ENCODE data around the gene TAGLN. TPM values are rescaled to one million over a fixed set of nuclear protein-coding genes. Genes with fewer than 3 reads are reported as not detected.
A peak's percentile ranks its signal among the peaks of the same experiment; 100 is the strongest.

The TAGLN gene
- total and polyA plus RNA-seq, 2 donors (not counting 1 experiment from before 2014, with no cell fraction given) = 824 to 4,435 TPM

GRCh38 chr11:117229931-117230285 lies 30.7 kb downstream of the TAGLN start:
- H3K79me2 ChIP-seq (ENCODE audit: control insufficient read depth, insufficient read depth, low read length) = peaks cover 35% of the 10 kb centered on the region
- TF ChIP-seq CTCF (conservative IDR thresholded peaks at IDR 0.05 in 1 of 2, IDR thresholded peaks at IDR 0.05 in 1 of 2; ENCODE audit: low read depth in 1 of 2, low read length in 2 of 2) (no peak), EZH2 (IDR thresholded peaks at IDR 0.05; ENCODE audit: low read length, missing control alignments) (no peak)
- no peaks in the 10 kb centered on the region for H3K27me3 ChIP-seq (ENCODE audit: control insufficient read depth, insufficient read depth, low read length)
- H3K4me2 ChIP-seq (ENCODE audit: extremely low read depth, insufficient read depth, low read length) = no peak overlapping the region
- H4K20me1 ChIP-seq (ENCODE audit: control insufficient read depth, extremely low read depth, insufficient read depth, low read length) = no peaks in the 10 kb centered on the region
- H3K27ac ChIP-seq (ENCODE audit: insufficient read depth, low read length) = peak overlapping the region; percentile 13
- peaks cover 2% of the 10 kb centered on the region for H3K4me1 ChIP-seq (ENCODE audit: control insufficient read depth, extremely low read depth, insufficient read depth, low read length)
- H3K9me3 ChIP-seq (ENCODE audit: control insufficient read depth, insufficient read depth, low read depth, low read length) = no peaks in the 10 kb centered on the region
- H3K9ac ChIP-seq (ENCODE audit: insufficient read depth, low read length) = no peak overlapping the region
- peak overlapping the region in 1 of 4 experiments; percentile 99 for H3K4me3 ChIP-seq (replicated peaks in 1 of 4; ENCODE audit: control extremely low read depth in 1 of 4, insufficient read depth in 1 of 4, low read depth in 3 of 4, low read length in 4 of 4)
- H3K36me3 ChIP-seq (ENCODE audit: control insufficient read depth, insufficient read depth, low read length) = peaks cover 19% of the 10 kb centered on the region
- DNase-seq (ENCODE audit: low read depth in 2 of 2) = no peak
- H2AFZ ChIP-seq (ENCODE audit: low read length) = no peak overlapping the region

GRCh38 chr11:117230286-117230961 lies 31.3 kb downstream of the TAGLN start:
- peaks cover 16% of the 10 kb centered on the region for H3K36me3 ChIP-seq (ENCODE audit: control insufficient read depth, insufficient read depth, low read length)
- TF ChIP-seq CTCF (conservative IDR thresholded peaks at IDR 0.05 in 1 of 2, IDR thresholded peaks at IDR 0.05 in 1 of 2; ENCODE audit: low read depth in 1 of 2, low read length in 2 of 2) (no peak), EZH2 (IDR thresholded peaks at IDR 0.05; ENCODE audit: low read length, missing control alignments) (no peak)
- no peaks in the 10 kb centered on the region for H3K27me3 ChIP-seq (ENCODE audit: control insufficient read depth, insufficient read depth, low read length)
- H3K4me3 ChIP-seq (replicated peaks in 1 of 4; ENCODE audit: control extremely low read depth in 1 of 4, insufficient read depth in 1 of 4, low read depth in 3 of 4, low read length in 4 of 4) = peak overlapping the region in 2 of 4 experiments; percentile 85 to 99
- no peaks in the 10 kb centered on the region for H3K9me3 ChIP-seq (ENCODE audit: control insufficient read depth, insufficient read depth, low read depth, low read length)
- H3K27ac ChIP-seq (ENCODE audit: insufficient read depth, low read length) = peak overlapping the region; percentile 13
- no peak overlapping the region for H2AFZ ChIP-seq (ENCODE audit: low read length)
- peaks cover 2% of the 10 kb centered on the region for H3K4me1 ChIP-seq (ENCODE audit: control insufficient read depth, extremely low read depth, insufficient read depth, low read length)
- no peak overlapping the region for H3K9ac ChIP-seq (ENCODE audit: insufficient read depth, low read length)
- no peaks in the 10 kb centered on the region for H4K20me1 ChIP-seq (ENCODE audit: control insufficient read depth, extremely low read depth, insufficient read depth, low read length)
- DNase-seq (ENCODE audit: low read depth in 2 of 2) = peak in 1 of 2 donors; percentile 48
- peaks cover 35% of the 10 kb centered on the region for H3K79me2 ChIP-seq (ENCODE audit: control insufficient read depth, insufficient read depth, low read length)
- H3K4me2 ChIP-seq (ENCODE audit: extremely low read depth, insufficient read depth, low read length) = peak overlapping the region; percentile 88

GRCh38 chr11:117230999-117231841 lies 32.0 kb downstream of the TAGLN start:
- H3K9me3 ChIP-seq (ENCODE audit: control insufficient read depth, insufficient read depth, low read depth, low read length) = no peaks in the 10 kb centered on the region
- H3K27ac ChIP-seq (ENCODE audit: insufficient read depth, low read length) = peak overlapping the region; percentile 92
- peak overlapping the region; percentile 88 for H3K4me2 ChIP-seq (ENCODE audit: extremely low read depth, insufficient read depth, low read length)
- no peak for DNase-seq (ENCODE audit: low read depth in 2 of 2)
- no peaks in the 10 kb centered on the region for H3K27me3 ChIP-seq (ENCODE audit: control insufficient read depth, insufficient read depth, low read length)
- peaks cover 16% of the 10 kb centered on the region for H3K36me3 ChIP-seq (ENCODE audit: control insufficient read depth, insufficient read depth, low read length)
- peak overlapping the region; percentile 85 to 99 (median 94) for H3K4me3 ChIP-seq (replicated peaks in 1 of 4; ENCODE audit: control extremely low read depth in 1 of 4, insufficient read depth in 1 of 4, low read depth in 3 of 4, low read length in 4 of 4)
- no peaks in the 10 kb centered on the region for H4K20me1 ChIP-seq (ENCODE audit: control insufficient read depth, extremely low read depth, insufficient read depth, low read length)
- TF ChIP-seq EZH2 (IDR thresholded peaks at IDR 0.05; ENCODE audit: low read length, missing control alignments) (no peak), CTCF (conservative IDR thresholded peaks at IDR 0.05 in 1 of 2, IDR thresholded peaks at IDR 0.05 in 1 of 2; ENCODE audit: low read depth in 1 of 2, low read length in 2 of 2) (no peak)
- peaks cover 35% of the 10 kb centered on the region for H3K79me2 ChIP-seq (ENCODE audit: control insufficient read depth, insufficient read depth, low read length)
- peak overlapping the region; percentile 86 for H3K9ac ChIP-seq (ENCODE audit: insufficient read depth, low read length)
- H3K4me1 ChIP-seq (ENCODE audit: control insufficient read depth, extremely low read depth, insufficient read depth, low read length) = peaks cover 2% of the 10 kb centered on the region
- H2AFZ ChIP-seq (ENCODE audit: low read length) = peak overlapping the region; percentile 23

Data from fibroblast of lung (primary cell).